Right kidney (tissue), 1 donor: ENCODE measurements around the gene TGFB2.

Experiments used
- DNase-seq: peaks from one replicate; pipeline ENCODE4 v3.0.0-alpha.2; 2016

Gene TGFB2

GRCh38 chr1:218463194-218464156 lies 118.3 kb downstream of the TGFB2 start:
- DNase-seq, result no peak

GRCh38 chr1:218464871-218465270 lies 119.7 kb downstream of the TGFB2 start:
- DNase-seq, result no peak

DNA sequence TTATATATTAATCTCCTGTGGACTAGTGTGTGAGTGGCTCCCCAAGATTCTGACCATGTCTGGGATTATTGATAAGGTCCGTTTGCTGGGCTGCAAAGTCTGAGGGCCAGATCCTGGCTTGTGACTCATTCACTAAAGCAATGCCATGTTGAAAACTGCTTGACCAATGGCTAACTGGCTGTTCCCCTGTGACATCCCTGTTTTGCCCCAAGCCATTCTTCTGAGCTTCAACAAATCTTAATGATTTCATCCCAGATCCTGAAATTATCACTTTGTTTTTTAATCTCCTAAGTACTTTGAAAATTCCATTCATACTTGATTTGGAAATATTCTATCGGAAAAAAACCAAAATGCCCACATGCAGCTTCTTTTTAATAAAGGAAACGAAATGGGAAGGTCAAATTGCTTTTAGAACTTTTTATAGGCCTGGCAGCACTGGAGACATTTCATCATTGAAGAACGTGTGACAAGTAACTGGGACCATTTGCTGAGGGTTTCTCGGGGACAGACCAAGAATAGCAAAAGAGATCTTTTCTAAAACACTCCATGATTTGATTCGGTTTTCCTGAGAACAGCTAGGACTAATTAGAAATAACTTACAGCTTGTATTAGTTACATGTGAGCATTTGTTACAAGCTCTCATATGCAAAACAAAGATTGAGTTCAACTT lies 121.3 kb downstream of the TGFB2 start:
- no peak for DNase-seq

DNA sequence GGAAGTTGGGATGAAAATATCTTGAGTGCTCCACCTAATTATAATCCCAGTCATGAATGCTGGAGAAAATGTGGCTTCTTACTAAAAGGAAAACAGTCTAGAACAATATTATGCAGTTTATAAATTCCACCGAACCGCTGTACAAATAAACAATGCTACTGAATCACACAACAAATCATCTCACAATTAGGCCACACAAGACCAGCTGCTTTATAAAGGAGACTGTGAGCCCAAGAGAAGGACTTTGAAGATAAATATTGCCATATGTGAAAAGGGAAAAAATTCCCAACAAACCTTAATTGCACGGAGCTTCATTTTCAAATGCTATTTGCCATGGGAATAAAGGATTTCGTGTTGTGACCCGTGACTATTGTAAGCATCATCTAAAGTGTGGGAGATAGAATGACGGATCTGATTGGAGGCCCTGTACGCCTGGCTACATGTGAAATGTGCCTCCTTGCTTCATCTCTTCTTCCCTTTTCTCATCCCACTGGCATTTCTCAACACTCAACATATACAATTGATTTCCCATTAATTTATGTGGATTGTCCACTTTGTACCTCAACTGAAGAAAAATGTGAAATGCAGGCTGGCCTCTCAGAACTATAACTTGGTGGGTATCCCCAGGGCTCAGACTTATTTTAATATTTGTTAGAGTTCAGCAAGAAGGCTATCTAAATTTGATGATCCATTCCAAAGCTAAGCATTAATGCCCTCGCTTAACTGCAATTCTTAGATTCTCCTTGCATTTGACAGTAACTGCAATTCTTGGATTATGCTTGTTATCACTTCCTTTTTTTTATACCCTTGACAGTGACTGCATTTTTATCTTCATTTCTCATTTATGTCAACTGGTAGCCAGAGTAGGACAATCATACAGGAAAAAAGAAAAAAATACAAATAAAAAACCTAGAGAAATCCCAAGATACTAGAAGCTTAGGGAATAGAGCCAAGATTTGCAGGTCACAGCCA lies 122.3 kb downstream of the TGFB2 start:
- DNase-seq, result no peak

DNA sequence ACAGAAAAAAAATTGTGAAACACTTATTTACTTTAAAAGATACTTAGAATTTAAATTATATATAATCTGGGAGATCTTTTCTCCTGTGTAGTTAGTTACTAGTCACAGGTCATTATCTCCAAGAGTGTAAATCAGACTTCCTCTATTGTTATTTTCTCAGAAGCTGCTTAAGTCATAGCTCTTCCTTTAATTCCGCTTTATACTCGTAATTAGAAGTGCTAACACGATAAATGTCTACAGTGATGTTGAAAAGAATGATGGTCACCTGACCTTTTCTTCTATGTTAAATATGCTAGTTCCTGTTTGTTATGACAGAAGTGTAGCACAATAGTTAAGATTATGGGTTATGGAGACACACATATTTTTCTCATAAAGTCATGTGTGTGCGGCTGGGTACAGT lies 123.6 kb downstream of the TGFB2 start:
- no peak for DNase-seq

DNA sequence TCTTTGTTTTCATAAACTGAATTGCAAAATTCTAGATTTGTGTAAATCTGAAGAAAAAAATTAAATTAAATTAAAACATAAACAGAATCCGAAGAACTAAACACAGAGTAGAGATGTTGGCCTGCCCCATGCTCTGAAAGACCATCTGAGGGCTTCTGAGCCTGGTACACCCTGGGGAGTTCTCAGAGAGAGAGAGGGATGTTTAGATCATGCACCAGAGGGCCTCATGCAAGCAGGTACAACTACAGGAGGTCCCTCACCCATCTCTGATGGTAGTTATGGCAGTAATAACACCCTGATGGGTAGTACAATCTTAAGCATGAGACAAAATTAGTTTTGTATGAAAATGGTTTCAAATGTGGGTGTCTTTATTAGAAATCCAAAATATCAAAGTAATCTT lies 127.7 kb downstream of the TGFB2 start:
- no peak for DNase-seq

- no peak for DNase-seq
These were observed 128.4 kb downstream of the TGFB2 start for GRCh38 chr1:218473522-218473921.

DNA sequence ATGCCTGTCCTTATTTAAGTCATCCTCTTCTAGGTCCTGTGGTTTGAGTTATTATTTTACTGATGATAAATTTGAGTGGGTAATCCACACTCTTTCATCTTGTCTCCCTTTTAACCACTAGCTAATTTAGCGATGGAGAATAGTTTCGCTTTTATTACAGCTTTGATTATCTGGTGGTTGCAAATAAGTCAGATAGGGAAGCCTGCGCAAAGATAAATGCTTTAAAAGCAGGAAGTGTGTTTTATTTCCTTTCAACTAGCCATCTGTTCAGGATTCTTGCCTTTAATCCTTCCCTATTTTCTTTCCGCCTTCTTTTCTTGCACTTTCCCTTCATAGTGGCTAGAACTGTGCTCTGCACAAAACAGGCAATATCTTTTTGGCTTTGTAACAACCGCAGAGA lies 129.0 kb downstream of the TGFB2 start:
- DNase-seq, result no peak

- DNase-seq, result no peak
These were observed 130.1 kb downstream of the TGFB2 start for GRCh38 chr1:218475275-218475674.

DNA sequence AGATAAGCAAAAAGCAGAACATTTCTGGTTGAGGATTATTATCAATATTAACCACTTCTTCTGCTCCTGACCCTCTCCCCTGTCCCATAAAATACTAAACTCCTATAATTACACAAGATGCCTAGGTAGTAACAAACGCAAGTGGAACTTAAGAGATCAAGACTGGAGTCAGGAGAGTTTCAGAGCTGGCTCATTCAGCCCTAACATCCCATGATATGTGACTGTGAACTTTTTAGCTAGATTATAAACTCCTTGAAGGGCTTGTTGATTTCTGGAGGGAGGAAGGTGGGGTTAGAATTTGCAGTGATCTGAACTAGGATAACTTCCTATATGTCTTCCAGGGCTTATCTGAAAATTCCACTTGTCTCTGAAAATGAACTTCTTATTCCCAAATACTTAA lies 130.6 kb downstream of the TGFB2 start:
- no peak for DNase-seq

DNA sequence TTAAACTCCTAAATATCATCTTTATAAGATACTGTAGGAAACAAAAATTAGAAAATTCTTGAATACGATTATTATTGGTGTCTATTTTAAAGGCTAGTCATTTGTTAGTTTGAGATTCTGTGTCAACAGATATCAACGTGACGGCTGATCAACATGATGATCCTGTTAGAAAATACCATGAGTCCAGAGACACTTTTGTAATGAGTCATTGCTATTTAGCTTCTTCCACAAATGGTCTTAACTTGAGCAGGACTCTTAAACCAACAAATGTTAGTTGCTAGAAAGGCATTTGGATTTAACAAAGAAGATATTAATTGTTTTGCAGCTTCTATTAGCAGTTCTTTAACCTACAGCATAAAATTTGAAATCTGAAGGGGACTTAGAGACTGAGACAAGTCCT lies 131.2 kb downstream of the TGFB2 start:
- no peak for DNase-seq

- no peak for DNase-seq
These were observed 133.2 kb downstream of the TGFB2 start for GRCh38 chr1:218478336-218478735.

GRCh38 chr1:218479436-218480115 lies 134.4 kb downstream of the TGFB2 start:
- no peak for DNase-seq

DNA sequence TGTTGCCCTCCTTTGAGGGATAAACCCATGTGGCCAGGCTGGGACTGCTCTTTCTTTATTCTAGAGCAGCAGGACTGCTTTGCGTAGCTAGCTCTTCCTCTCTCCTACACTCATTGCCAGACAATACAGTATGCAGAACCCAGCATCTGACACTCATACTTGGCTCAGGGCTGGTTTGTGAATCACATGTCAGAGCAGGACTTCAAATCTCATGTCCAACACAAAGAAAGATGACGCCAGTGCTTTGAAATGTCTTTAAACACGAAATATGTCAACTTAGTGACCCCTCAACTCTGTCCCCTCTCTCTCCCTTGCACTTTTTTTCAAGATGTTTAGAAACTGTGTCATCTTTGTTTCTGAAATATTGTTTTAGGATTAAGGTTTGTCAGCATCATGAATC lies 135.0 kb downstream of the TGFB2 start:
- DNase-seq, result no peak

DNA sequence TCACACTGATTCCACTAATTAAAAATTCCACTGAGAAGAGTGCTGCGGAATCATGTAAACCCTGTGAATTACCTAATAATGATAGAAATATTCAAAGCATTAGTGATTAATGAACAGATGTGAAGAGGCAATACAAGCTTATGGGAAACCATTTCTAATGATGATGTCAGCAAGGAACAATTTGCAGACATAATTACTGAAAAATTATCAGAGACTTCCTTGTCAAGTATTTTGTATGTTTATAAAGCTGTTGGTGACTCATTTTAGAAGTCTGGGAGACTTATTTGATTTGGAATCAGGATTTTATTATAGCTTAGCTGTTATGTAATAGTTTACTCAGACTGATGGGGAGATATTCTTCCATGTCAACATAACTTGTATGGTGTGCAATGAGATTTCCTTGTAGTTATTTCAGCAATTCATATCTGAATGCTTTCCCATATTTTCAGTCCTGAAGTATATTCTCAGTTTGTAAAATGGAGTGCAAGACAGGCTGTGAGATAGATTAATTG lies 135.5 kb downstream of the TGFB2 start:
- no peak for DNase-seq

DNA sequence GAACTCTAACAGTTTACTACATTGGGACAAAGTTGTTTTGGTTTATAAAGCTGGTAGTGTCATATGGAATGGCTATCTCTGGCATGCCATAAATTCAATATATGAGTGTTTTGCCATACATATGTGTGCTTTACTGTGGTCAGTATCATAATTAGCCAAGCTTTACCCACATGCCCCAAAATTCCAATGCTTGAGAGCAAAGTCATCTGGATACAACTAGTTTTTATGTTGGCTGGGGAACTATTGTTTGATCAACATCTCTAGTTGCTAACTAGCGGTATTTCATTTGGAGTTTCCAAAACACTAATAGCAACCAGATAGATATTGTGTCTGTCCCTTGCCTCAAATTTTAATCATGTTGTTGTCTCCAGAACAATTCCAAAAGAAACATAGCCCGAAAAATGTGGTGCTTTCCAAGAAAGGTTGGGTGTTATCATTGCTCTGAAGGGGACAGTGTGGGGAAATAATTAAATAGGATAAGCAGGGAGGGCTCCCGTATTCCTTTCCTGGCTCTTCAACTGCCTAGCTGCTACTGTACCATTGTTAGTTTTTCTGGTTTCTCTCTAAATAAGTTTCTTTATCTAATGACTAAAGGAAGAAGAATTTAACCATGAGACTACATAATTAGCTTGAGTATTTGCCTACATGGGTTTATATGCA lies 136.1 kb downstream of the TGFB2 start:
- DNase-seq, result no peak

GRCh38 chr1:218482683-218483082 lies 137.5 kb downstream of the TGFB2 start:
- DNase-seq, result no peak

DNA sequence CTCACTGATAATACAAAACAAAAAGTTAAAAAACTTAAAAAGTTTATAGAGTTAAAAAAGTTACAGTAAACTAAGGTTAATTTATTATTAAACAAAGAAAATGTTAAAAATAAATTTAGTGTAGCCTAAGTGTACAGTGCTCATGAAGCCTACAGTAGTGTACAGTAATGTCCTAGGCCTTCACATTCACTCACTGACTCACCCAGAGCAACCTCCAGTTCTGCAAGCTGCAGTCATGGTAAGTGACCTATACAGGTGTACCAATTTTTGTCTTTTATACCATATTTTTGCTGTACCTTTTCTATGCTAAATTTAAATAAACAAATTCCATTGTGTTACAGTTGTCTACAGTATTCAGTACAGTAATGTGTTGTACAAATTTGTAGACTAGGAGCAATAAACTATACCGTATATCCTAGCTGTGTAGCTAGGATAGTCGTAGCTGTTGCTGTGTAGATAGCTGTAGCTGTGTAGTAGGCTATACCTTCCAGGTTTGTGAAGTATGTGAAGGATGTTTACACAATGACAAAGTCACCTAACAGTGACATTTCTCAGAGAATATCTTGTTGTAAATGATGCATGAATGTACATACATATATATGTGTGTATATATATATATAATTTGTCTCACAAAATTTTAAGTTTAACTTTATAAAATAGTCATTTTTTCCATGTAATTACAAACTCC lies 140.2 kb downstream of the TGFB2 start:
- no peak for DNase-seq

- DNase-seq, result no peak
These were observed 143.4 kb downstream of the TGFB2 start for GRCh38 chr1:218488531-218488930.

GRCh38 chr1:218488986-218489385 lies 143.8 kb downstream of the TGFB2 start:
- DNase-seq, result no peak
